ENCODE measurements around the gene PPIL6.

- TF ChIP-seq REST (IDR thresholded peaks at IDR 0.05; ENCODE audit: low read depth), result no peak
- no peak for TF ChIP-seq TCF12 (IDR thresholded peaks at IDR 0.05; ENCODE audit: low read depth)
- TF ChIP-seq EP300 (IDR thresholded peaks at IDR 0.05; ENCODE audit: borderline replicate concordance), result no peak
- TF ChIP-seq TAF1 (IDR thresholded peaks at IDR 0.05; ENCODE audit: low read depth), result no peak
- no peak for TF ChIP-seq RAD21 (IDR thresholded peaks at IDR 0.05; ENCODE audit: low read depth)
Measured at GRCh38 chr6:109359248-109359647, 81.2 kb downstream of the PPIL6 start.

Data from Ishikawa (cell line).